Measurements from ENCODE around the gene PRSS8.

DNA sequence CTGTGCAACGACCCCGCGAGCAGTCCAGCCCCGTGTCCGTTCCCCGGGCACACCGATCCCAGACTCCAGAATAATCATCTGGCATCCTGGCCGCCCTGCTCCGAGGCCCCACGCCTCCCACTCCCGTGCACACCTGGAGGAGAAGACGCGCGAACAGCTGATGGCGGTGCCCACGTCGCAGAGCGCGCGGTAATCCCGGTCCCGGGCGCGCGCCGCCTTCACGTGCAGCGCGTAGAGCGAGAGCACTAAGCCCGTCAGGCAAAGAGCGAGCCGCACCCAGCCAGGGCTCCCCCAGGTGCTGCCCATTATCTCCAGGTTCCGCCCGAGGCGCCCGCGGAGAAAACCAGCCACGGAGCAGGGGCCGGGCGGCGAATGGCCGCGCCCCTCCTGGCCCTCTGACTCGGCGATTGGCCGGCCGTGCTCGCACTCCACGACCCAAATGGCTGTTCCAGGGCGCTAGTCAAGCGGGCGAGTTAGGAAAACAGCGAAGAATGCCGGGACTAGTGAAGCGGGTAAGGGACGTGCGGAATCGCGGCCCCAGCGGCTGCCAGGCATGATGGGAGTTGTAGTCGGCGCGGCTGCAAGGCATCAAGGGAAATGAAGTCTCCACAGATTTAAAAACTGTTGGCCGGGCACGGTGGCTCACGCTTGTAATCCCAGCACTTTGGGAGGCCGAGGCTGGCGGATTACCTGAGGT, 41.0 kb downstream of the PRSS8 start, which contains the start of gene VKORC1:
- TF ChIP-seq ZNF274 (IDR thresholded peaks at IDR 0.05; ENCODE audit: low read depth, low read length) (no peak), YY1 (IDR thresholded peaks at IDR 0.05; ENCODE audit: insufficient read depth, insufficient read length) (no peak), SUZ12 (IDR thresholded peaks at IDR 0.05; ENCODE audit: extremely low read depth, insufficient read depth, insufficient read length) (no peak)
